Amygdala (tissue), 56 donors: ENCODE measurements around the gene LZIC.

Experiments
- DNase-seq, 56 donors: peaks; one replicate each; lab custom pipeline; 2025; lab: John Stamatoyannopoulos, UW

Gene LZIC

GRCh38 chr1:9889411-9889810 is 53.8 kb downstream of the LZIC start:
- DNase-seq = no peak

GRCh38 chr1:9888886-9889285 is 54.3 kb downstream of the LZIC start:
- DNase-seq = no peak

- DNase-seq = no peak
Measured at GRCh38 chr1:9887070-9887469, 56.1 kb downstream of the LZIC start.

GRCh38 chr1:9886092-9886742 is 57.0 kb downstream of the LZIC start:
- no peak for DNase-seq

- DNase-seq = no peak
Measured at GRCh38 chr1:9884805-9885204, 58.4 kb downstream of the LZIC start.

- DNase-seq = peak in 22 of 56 donors; percentile 10 to 66 (median 30)
Measured at GRCh38 chr1:9883585-9884449, 59.4 kb downstream of the LZIC start.

- no peak for DNase-seq
Measured at GRCh38 chr1:9882945-9883303, 60.3 kb downstream of the LZIC start.

GRCh38 chr1:9882296-9882944 is 60.8 kb downstream of the LZIC start:
- no peak for DNase-seq

- no peak for DNase-seq
Measured at GRCh38 chr1:9881838-9882249, 61.3 kb downstream of the LZIC start.
